IMR-90 (cell line): ENCODE data around the gene PCNX2.

Source experiments
- BHLHE40 ChIP-seq: fragments of 150-350 bp; IDR thresholded peaks from 2 replicates; pipeline ENCODE4 v1.6.1; 2016; ENCODE audit warnings: mild to moderate bottlenecking, low read depth, low read length
- CTCF ChIP-seq: conservative IDR thresholded peaks from 2 replicates; pipeline ENCODE4 v1.5.1; 2012; ENCODE audit warnings: mild to moderate bottlenecking, low read depth, low read length, improper control_type of control experiment
- RAD21 ChIP-seq: IDR thresholded peaks from 2 replicates; pipeline ENCODE4 v1.6.1; 2012; ENCODE audit warnings: low read length, improper control_type of control experiment
- RCOR1 ChIP-seq: IDR thresholded peaks from 2 replicates; pipeline ENCODE4 v1.6.1; 2012; ENCODE audit warnings: mild to moderate bottlenecking, low read length, improper control_type of control experiment; ENCODE audit not compliant: insufficient replicate concordance

- TF ChIP-seq CTCF, result no peak
- no peak for TF ChIP-seq RAD21
- TF ChIP-seq BHLHE40, result no peak
- no peak for TF ChIP-seq RCOR1
Measured at GRCh38 chr1:232998646-232999045, 296.9 kb downstream of the PCNX2 start.
